CD4-positive, alpha-beta T cell treated with Interleukin-15 for 4 hours (primary cell): ENCODE data around the gene RPS15A.
"Not testable (repeated sequence)": the region's sequence is repeated elsewhere in the genome, so short reads cannot be mapped to it uniquely, and the experiment has no call there.

Experiments
- DNase-seq: peaks from one replicate; pipeline ENCODE4 v3.0.0-alpha.2; 2020; ENCODE audit warnings: low spot score

RPS15A gene

GRCh38 chr16:18742870-18743269 is 47.3 kb downstream of the RPS15A start:
- DNase-seq: not testable (repeated sequence)

- DNase-seq: not testable (repeated sequence)
Measured at GRCh38 chr16:18740027-18740426, 50.1 kb downstream of the RPS15A start.

- DNase-seq: not testable (repeated sequence)
Measured at GRCh38 chr16:18738768-18739167, 51.4 kb downstream of the RPS15A start.

GRCh38 chr16:18734279-18734678 is 55.9 kb downstream of the RPS15A start:
- DNase-seq: not testable (repeated sequence)
